HG02885 (cell line): ENCODE results near the gene ANK3.

Experiments used
- ATAC-seq: cut with Tn5 transposase; IDR thresholded peaks from one replicate; pipeline ENCODE4 v1.9.1; 2021; ENCODE audit warnings: mild to moderate bottlenecking; ENCODE audit not compliant: unreplicated experiment, poor library complexity

ANK3 gene

GRCh38 chr10:60125895-60126294 is 263.8 kb downstream of the ANK3 start:
- no peak for ATAC-seq

DNA sequence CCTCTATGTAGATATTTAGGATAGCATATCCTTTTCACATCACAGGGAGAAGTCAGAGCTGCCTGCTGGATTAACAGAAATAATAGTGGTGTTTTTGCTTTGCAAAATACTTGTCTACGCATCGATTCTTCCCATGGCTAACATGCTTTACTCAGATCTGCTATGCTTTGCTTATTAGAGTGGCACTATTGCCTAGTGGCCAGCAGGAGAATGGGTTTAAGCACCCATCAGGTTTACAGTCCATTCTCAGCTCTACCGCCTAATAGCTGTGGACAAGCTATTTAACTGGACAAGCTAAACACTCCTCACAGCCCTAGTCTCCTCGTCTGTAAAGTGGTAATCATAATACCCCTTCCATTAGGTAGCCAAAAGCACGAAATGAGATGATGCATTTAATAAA is 265.1 kb downstream of the ANK3 start:
- no peak for ATAC-seq

DNA sequence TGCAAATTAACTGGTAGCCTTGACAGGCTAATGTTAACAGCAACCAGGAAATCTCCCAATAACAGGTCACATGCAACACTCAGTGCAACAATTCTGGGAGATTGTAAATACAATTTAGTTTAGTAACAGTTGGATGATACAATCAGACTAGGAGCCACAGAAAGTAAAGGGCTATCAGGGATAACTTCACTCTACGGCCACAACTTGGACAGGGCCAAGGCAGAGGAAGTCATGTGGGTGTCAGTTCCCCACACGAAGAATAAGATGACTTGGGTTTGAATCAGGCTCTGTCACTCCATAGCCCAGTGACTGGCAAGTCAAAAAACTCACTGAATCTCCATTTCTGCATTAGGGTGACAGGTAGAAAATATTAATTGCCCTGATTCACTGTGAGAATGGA is 266.0 kb downstream of the ANK3 start:
- ATAC-seq = no peak

GRCh38 chr10:60123172-60123571 is 266.5 kb downstream of the ANK3 start:
- no peak for ATAC-seq

DNA sequence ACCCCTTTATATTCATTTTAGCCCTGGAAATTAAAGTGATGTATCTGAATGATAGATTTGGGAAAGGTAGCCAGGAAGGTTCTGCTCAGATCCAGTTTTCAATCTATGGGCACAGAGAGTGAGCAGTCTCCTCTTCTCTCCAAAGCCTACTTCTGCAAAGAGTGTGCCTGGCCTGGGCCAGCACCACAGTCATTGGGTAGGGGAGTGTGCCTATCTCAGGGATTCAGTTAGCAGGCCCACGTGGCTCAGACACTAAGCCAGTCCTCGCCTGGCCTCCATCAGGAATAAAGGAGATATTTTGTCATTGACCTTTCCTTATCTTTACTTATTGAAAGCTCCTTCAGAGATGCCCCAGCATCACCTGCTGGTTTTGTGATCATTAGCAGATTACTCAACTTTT is 267.5 kb downstream of the ANK3 start:
- ATAC-seq = no peak

DNA sequence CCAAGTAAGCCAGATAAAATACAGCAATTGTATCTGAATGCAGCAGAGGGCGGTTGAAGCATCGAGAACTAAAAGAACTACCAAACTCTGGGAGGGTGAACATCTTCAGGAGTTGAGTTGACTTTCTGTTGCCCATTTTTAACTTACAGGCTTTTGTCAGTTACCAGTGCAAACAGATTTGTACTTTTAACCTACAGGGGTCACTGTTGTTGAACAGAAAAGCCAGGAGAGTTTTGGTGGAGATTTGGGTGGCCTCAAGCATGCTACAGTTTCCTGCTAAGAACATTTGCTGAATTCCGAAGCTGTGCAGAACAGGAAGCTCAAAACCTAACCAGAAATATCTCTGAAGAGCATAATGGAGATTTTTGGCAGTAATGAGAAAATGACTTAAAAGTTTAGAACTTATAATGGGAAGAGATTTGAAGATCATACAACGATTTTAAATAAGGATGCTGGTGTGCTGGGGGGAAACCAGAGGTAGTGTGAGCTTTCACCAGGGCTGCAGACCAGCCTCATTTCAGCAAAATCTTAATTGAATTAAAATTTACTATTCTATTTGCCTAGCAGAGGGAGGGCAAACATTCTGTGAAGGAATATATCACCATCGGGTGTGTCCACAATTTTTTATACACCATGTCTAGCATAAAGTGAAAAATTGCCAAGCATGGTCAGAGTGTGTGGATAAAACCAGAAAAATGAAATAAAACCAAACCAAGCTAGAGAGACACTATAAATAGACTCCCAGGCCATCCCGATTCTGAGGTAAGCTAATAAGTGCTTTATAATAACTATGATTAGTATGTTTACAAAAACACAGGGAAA is 274.7 kb downstream of the ANK3 start:
- ATAC-seq = peak; percentile 79

- no peak for ATAC-seq
Observed at GRCh38 chr10:60110739-60111138, 278.9 kb downstream of the ANK3 start.

DNA sequence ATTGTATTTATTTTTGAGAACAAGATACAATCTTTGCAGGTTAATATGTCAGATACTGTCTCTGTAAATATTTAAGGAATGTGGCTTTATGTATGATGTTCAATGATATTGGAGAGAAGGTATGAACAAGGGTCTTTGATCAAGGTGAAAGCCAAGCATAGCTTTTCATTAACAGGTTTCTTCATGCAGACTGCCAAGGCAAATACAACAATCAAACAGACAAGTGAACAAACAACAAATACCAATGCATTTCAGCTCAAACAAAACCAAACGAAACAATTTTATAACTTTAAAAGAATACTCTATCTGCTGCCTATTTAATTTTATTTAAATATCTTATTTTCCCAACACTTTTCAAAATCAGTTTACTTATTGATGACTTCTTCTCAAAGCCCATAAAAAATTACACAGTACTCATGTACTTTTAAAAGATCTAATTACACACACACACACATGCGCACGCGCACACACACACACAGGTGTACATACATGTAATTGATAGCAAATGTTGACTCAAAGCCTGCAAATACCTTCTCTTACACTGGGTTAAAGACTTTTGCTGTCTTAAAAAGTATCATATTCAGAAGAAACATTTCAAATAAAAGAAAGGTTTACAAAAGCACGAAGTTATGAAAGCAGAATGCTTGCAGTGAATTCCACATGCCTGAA is 282.2 kb downstream of the ANK3 start:
- no peak for ATAC-seq

DNA sequence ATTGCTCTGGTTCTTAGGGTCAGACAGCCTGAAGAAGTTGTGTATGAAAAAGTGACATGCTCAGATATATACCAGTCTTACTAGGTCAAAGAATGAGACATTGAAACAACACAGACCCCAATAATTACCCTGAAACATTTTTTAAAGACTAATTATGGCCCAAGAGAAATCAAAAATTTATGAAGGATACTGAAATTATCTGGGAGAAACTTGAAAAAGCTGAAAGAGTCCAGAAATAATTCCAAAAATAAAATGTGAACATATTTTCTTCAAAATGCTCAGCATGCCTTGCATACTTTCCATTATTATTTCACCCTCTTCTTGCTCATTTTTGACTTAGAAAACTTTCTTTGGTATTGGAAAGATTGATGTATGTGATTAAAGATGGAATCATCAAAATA is 284.4 kb downstream of the ANK3 start:
- ATAC-seq = no peak

GRCh38 chr10:60101821-60102220 is 287.9 kb downstream of the ANK3 start:
- ATAC-seq = no peak

DNA sequence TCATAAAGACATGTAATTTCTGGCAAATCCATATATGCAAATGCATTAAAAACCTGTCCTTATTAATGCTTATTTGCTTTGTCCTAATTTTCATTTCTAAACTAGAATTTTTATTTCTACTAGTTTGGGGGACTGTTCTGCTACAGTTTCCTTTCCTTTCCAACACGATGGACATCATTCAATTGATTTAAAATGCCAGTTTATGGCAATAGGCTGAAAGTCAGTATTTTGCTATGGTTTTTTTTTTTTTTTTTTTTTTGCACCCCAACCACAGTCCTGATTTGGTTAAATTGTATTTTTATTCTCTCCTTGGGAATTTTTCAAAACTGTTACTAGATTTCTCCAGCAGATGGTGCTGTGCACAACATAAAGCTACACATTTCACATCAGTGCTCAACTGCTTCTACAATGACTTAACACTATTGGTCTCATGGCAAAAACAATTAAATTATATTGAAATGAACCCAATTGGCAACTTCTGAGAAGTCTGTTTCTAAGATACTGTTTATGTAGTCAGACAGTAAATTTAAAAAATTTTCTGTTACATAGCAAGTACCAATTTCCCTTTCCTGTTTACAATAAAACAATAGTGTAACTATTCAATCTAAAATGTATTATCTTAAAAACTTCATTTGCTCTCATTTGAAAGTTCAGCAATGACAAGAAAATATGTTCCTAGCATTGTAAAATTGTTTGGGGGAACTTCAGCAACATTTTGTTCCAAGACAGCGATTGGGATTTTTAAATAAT is 289.5 kb downstream of the ANK3 start:
- no peak for ATAC-seq

GRCh38 chr10:60098677-60099601 is 290.7 kb downstream of the ANK3 start:
- ATAC-seq = peak; percentile 27

- ATAC-seq = peak; percentile 80
Observed at GRCh38 chr10:60096761-60097513, 292.7 kb downstream of the ANK3 start.

- peak; percentile 63 for ATAC-seq
Observed at GRCh38 chr10:60093317-60093716, 296.4 kb downstream of the ANK3 start.

DNA sequence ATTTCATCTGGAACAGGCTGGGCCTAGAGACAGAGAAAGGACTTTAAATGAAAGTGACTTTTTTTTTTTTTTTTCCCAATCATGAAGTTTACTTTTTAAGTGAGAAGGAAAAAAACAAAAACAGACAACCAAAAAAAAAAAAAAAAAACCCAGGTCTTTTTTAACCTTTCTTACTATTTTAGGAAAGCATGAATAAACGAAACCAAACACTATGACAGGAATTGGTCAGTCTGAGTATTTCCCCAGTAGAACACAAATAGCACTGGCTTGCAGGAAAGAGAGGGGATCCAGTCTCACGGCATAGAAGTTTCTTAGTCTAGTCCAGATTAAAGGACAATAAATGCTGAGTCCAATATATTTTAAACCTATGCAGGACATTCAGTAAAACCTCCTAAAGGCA is 302.8 kb downstream of the ANK3 start:
- peak; percentile 93 for ATAC-seq

DNA sequence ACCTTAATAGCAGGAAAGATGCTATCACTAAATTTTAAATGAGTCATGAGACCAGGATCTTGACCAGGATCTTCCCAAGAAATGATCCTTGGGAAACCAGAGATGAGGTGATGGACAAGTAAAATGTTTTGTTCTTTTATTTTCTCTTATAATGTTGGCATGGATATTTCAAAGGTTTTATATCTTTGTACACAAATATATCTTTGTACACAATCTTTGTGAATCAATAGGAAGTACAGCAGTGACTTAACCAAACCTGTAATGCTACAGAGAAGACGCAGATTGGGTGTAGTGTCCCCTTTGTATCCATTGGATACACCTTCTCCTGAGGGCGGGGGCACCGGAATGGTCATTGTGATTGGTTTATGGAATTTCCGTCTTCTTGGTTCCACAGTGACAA is 303.3 kb downstream of the ANK3 start:
- peak; percentile 19 for ATAC-seq

DNA sequence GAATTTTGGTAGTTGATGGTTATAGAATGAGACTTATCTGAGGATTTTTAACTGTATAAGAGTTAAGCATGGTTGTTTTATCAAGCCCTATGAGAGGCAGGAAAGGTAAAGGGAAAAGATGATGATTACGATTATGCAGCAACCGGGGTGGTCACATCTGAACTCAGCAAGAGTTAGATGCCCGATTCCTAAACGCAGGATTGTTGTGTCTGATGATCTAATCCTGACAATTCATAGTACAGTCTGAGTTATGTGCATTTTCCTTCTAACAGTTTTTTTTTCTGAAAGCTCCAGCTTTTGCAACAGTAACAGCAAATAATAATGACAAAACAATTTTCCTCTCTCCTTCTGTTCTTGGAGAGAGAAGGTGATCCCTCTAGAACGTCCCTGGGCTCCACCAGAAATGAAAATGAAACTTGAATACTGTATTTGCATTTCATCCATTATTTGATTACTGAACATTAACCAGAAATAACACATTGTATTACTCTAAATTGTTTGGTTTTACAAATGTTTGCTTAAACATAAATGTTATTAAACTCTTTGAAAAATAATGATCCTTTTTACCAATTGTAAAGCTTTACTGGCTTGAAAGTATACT is 306.8 kb downstream of the ANK3 start:
- ATAC-seq = no peak

DNA sequence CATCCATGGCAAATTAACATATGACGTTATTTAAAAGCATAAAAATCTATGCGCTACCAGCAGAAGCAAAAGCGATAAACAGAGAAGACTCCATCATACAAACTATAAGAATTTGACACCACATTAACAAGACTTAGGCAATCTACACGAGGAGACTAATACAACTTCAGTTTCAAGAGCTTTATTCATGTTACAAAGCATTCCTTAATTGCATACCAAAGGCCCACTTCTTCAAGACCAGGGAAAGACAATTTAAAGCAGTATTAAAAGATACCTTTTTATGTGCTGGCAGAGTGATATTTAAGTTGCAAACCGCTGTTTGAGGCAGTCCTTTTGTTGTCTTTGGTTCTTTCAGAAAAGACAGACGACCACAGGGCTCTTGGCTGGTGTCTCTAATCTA is 307.3 kb downstream of the ANK3 start:
- ATAC-seq = no peak
